IMR-90 (cell line): ENCODE results near the gene ZNF586. TPM values are rescaled to one million over a fixed set of nuclear protein-coding genes. Genes with fewer than 3 reads are reported as not detected.

Experiments used
- ATAC-seq: fragments of 200-7000 bp; cut with Tn5 transposase; 2 replicates; pipeline ENCODE4 v1.9.1; 2020; ENCODE audit warnings: low read depth, mild to moderate bottlenecking, moderate library complexity
- BruUV-seq: library from RNA; stranded (reverse); fragments of 400-500 nt; replicated peaks from 2 replicates; lab custom pipeline; 2021; lab: Mats Ljungman, UMichigan
- CTCF ChIA-PET: fragments of 300-600 bp; formaldehyde crosslinking; extraction: SDS; loops from one replicate; lab custom pipeline; 2021; ENCODE audit warnings: antibody characterized with exemption; lab: Yijun Ruan, JAX
- POLR2A ChIA-PET: fragments of 300-600 bp; sonication (Branson Sonifier 250); formaldehyde crosslinking; loops from one replicate; lab custom pipeline; 2022; ENCODE audit warnings: antibody characterized with exemption; ENCODE audit not compliant: unreplicated experiment; lab: Charles Lee
- DNase-seq: peaks from one replicate; pipeline ENCODE4 v3.0.0; 2013
- H2AFZ ChIP-seq: replicated peaks from 2 replicates; pipeline ENCODE3; 2013; ENCODE audit warnings: low read length, mild to moderate bottlenecking; ENCODE audit not compliant: poor library complexity
- H2AK5ac ChIP-seq: 2 replicates; pipeline ENCODE4 v1.6.1; 2013; ENCODE audit warnings: low read depth, low read length, inconsistent platforms
- H2AK9ac ChIP-seq: replicated peaks from 2 replicates; pipeline ENCODE3; 2013; ENCODE audit warnings: mild to moderate bottlenecking, low read depth, low read length, moderate library complexity; ENCODE audit not compliant: poor library complexity
- H2BK120ac ChIP-seq: 2 replicates; pipeline ENCODE4 v1.6.1; 2013; ENCODE audit warnings: low read depth, low read length, inconsistent platforms
- H2BK15ac ChIP-seq: 3 replicates; pipeline ENCODE4 v1.6.1; 2013; ENCODE audit warnings: low read depth, low read length, inconsistent platforms
- H2BK20ac ChIP-seq: 2 replicates; pipeline ENCODE4 v1.6.1; 2013; ENCODE audit warnings: low read depth, mild to moderate bottlenecking, inconsistent platforms, low read length, moderate library complexity
- H2BK5ac ChIP-seq: 2 replicates; pipeline ENCODE4 v1.6.1; 2013; ENCODE audit warnings: mild to moderate bottlenecking, low read depth, low read length, inconsistent platforms; ENCODE audit not compliant: poor library complexity, severe bottlenecking
- H3K14ac ChIP-seq: replicated peaks from 2 replicates; pipeline ENCODE4 v1.6.1; 2013; ENCODE audit warnings: low read depth, low read length, inconsistent platforms
- H3K18ac ChIP-seq: 2 replicates; pipeline ENCODE4 v1.6.1; 2013; ENCODE audit warnings: low read depth, low read length, control low read depth
- H3K23ac ChIP-seq: 2 replicates; pipeline ENCODE4 v1.6.1; 2013; ENCODE audit warnings: low read depth, low read length, inconsistent platforms
- H3K27ac ChIP-seq: 2 replicates; pipeline ENCODE4 v1.5.1; 2013; ENCODE audit warnings: mild to moderate bottlenecking, control low read depth, low read length; ENCODE audit not compliant: insufficient read depth
- H3K27me3 ChIP-seq: 2 replicates; pipeline ENCODE4 v1.6.1; 2013; ENCODE audit warnings: low read length; ENCODE audit not compliant: control insufficient read depth, insufficient read depth
- H3K36me3 ChIP-seq: 2 replicates; pipeline ENCODE4 v1.6.1; 2013; ENCODE audit warnings: low read length, mixed read lengths; ENCODE audit not compliant: control insufficient read depth, insufficient read depth
- H3K4ac ChIP-seq: 2 replicates; pipeline ENCODE4 v1.6.1; 2013; ENCODE audit warnings: low read depth, low read length, inconsistent platforms
- H3K4me1 ChIP-seq: 2 replicates; pipeline ENCODE4 v1.6.1; 2013; ENCODE audit warnings: low read length, mixed read lengths; ENCODE audit not compliant: control insufficient read depth, insufficient read depth
- H3K4me2 ChIP-seq: 2 replicates; pipeline ENCODE4 v1.6.1; 2013; ENCODE audit warnings: low read depth, mild to moderate bottlenecking, control low read depth, low read length, moderate library complexity
- H3K4me3 ChIP-seq: 2 replicates; pipeline ENCODE4 v1.5.1; 2013; ENCODE audit warnings: low read depth, mild to moderate bottlenecking, control low read depth, low read length, moderate library complexity; ENCODE audit not compliant: insufficient read depth
- H3K56ac ChIP-seq: 2 replicates; pipeline ENCODE4 v1.6.1; 2013; ENCODE audit warnings: low read length, inconsistent platforms; ENCODE audit not compliant: insufficient read depth; ENCODE audit errors: extremely low read depth
- H3K79me1 ChIP-seq, 2 experiments: 2 replicates each; pipeline ENCODE4 v1.6.1; 2013; ENCODE audit warnings: low read length in 2 of 2, inconsistent platforms in 1 of 2, low read depth in 1 of 2
- H3K9ac ChIP-seq: 2 replicates; pipeline ENCODE4 v1.6.1; 2013; ENCODE audit warnings: low read depth, low read length, control low read depth
- H3K9me1 ChIP-seq: 2 replicates; pipeline ENCODE4 v1.6.1; 2013; ENCODE audit warnings: low read length, inconsistent platforms; ENCODE audit not compliant: insufficient read depth
- H3K9me3 ChIP-seq: 2 replicates; pipeline ENCODE4 v1.6.1; 2013; ENCODE audit warnings: low read length; ENCODE audit not compliant: control insufficient read depth, insufficient read depth
- H4K20me1 ChIP-seq: 2 replicates; pipeline ENCODE4 v1.6.1; 2013; ENCODE audit warnings: low read length, inconsistent platforms; ENCODE audit not compliant: insufficient read depth
- H4K5ac ChIP-seq: 2 replicates; pipeline ENCODE4 v1.6.1; 2013; ENCODE audit warnings: mild to moderate bottlenecking, low read depth, low read length, control low read depth
- H4K8ac ChIP-seq, 2 experiments: 2 replicates each; pipeline ENCODE4 v1.6.1; 2013; ENCODE audit warnings: low read depth in 2 of 2, low read length in 2 of 2, control low read depth in 1 of 2, inconsistent platforms in 1 of 2
- H4K91ac ChIP-seq: 2 replicates; pipeline ENCODE4 v1.6.1; 2013; ENCODE audit warnings: low read depth, low read length, inconsistent platforms; ENCODE audit not compliant: insufficient read depth
- BHLHE40 ChIP-seq: fragments of 150-350 bp; IDR thresholded peaks from 2 replicates; pipeline ENCODE4 v1.6.1; 2016; ENCODE audit warnings: mild to moderate bottlenecking, low read depth, low read length
- CEBPB ChIP-seq: IDR thresholded peaks from 2 replicates; pipeline ENCODE4 v1.6.1; 2012; ENCODE audit warnings: low read depth, low read length, improper control_type of control experiment
- CHD1 ChIP-seq: IDR thresholded peaks from 2 replicates; pipeline ENCODE4 v1.6.1; 2012; ENCODE audit warnings: low read depth, low read length, improper control_type of control experiment
- CTCF ChIP-seq: conservative IDR thresholded peaks from 2 replicates; pipeline ENCODE4 v1.5.1; 2012; ENCODE audit warnings: mild to moderate bottlenecking, low read depth, low read length, improper control_type of control experiment
- ELK1 ChIP-seq: fragments of 150-350 bp; IDR thresholded peaks from 2 replicates; pipeline ENCODE4 v1.6.1; 2016; ENCODE audit warnings: low read depth, mild to moderate bottlenecking, low read length, moderate library complexity, borderline replicate concordance
- FOS ChIP-seq: fragments of 150-350 bp; IDR thresholded peaks from 2 replicates; pipeline ENCODE4 v1.6.1; 2016; ENCODE audit warnings: low read depth, low read length
- MAFK ChIP-seq: IDR thresholded peaks from 2 replicates; pipeline ENCODE4 v1.6.1; 2012; ENCODE audit warnings: low read depth, low read length, improper control_type of control experiment
- MAZ ChIP-seq: IDR thresholded peaks from 2 replicates; pipeline ENCODE4 v1.6.1; 2012; ENCODE audit warnings: low read depth, mild to moderate bottlenecking, low read length, improper control_type of control experiment, moderate library complexity, borderline replicate concordance
- MXI1 ChIP-seq: IDR thresholded peaks from 2 replicates; pipeline ENCODE4 v1.6.1; 2012; ENCODE audit warnings: low read depth, mild to moderate bottlenecking, low read length, moderate library complexity, borderline replicate concordance
- NFE2L2 ChIP-seq: fragments of 150-350 bp; IDR thresholded peaks from 2 replicates; pipeline ENCODE4 v1.6.1; 2016; ENCODE audit warnings: low read depth, mild to moderate bottlenecking, low read length
- POLR2A ChIP-seq: IDR thresholded peaks from 2 replicates; pipeline ENCODE4 v1.6.1; 2012; ENCODE audit warnings: mild to moderate bottlenecking, low read depth, low read length
- RAD21 ChIP-seq: IDR thresholded peaks from 2 replicates; pipeline ENCODE4 v1.6.1; 2012; ENCODE audit warnings: low read length, improper control_type of control experiment
- RCOR1 ChIP-seq: IDR thresholded peaks from 2 replicates; pipeline ENCODE4 v1.6.1; 2012; ENCODE audit warnings: mild to moderate bottlenecking, low read length, improper control_type of control experiment; ENCODE audit not compliant: insufficient replicate concordance
- RFX5 ChIP-seq: IDR thresholded peaks from 2 replicates; pipeline ENCODE4 v1.8.0; 2012; ENCODE audit warnings: low read depth, mild to moderate bottlenecking, low read length, moderate library complexity
- SMC3 ChIP-seq: fragments of 150-350 bp; IDR thresholded peaks from 2 replicates; pipeline ENCODE4 v1.6.1; 2016; ENCODE audit warnings: low read depth, mild to moderate bottlenecking, antibody characterized with exemption, low read length, moderate library complexity
- WGBS, 2 experiments: methylation state at CpG; one replicate each; pipeline versions ENCODE4 v1.1.5 to v1.1.7; 2013; ENCODE audit warnings: missing lambda C conversion rate in 2 of 2; ENCODE audit not compliant: insufficient read length in 1 of 2; ENCODE audit errors: extremely low coverage in 2 of 2; 5-methylcytosine and 5-hydroxymethylcytosine counted together
- dilution Hi-C: fragments of 300-500 bp; cut with HindIII; formaldehyde crosslinking; loops from one replicate; pipeline ENCODE4 v1.14.3; 2018; ENCODE audit warnings: low sequenced_read_pairs; ENCODE audit not compliant: unreplicated experiment
- in situ Hi-C: fragments of 300-500 bp; cut with MboI; formaldehyde crosslinking; loops from 3 replicates; pipeline ENCODE4 v1.14.3; 2019; ENCODE audit warnings: low sequenced_read_pairs, inconsistent platforms, mixed read lengths
- intact Hi-C: fragments of 100-400 bp; cut with micrococcal nuclease; formaldehyde crosslinking; loops from 2 replicates; pipeline ENCODE4 v1.10.0; 2022
- polyA plus RNA-seq, 3 experiments: library from polyadenylated mRNA; depleted of rRNA; stranded (reverse); fragments of >200 nt; gene quantifications; 2 replicates each; pipeline ENCODE4 v1.2.3, GENCODE V29; 2012; ENCODE audit warnings: low replicate concordance in 1 of 3
- total RNA-seq: library from RNA; depleted of rRNA; stranded (reverse); fragments of >200 nt; gene quantifications from 2 replicates; pipeline ENCODE4 v1.2.3, GENCODE V29; 2012
- TF ChIP-seq, protein P1 (sequence below): fragments of 150-350 bp; IDR thresholded peaks from 2 replicates; pipeline ENCODE4 v1.6.1; 2017; ENCODE audit warnings: mild to moderate bottlenecking, antibody characterized with exemption, low read length, low read depth

Gene ZNF586
- total and polyA plus RNA-seq, 2 of the 4 experiments (the other 2 are of a cell fraction): 5.6 to 18.6 TPM

DNA sequence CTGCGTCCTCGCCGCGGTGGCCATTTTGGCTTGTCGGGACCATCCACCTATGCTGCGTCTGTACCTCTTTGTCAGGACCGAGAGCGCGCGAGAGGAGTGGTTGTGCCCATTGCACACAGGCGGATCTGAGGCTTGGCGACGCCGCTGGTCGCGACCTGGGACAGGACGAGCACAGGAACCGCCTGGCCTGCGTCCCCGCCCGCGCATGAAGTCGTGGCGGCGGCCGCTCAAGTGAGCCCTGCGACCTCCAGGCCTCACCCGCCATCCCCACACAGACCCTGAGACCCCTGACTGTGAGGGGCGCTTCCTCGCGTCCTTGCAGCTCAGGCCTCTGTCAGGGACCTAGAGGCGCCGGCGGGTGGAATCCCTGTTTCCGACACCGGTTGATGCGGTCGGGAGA lies 16.8 kb downstream of the ZNF586 start:
- ATAC-seq (no peak), DNase-seq (no peak)
- no peaks in the 10 kb centered on the region for H3K4me1 ChIP-seq
- H3K79me1 ChIP-seq: peaks cover 23 to 46% of the 10 kb centered on the region in 2 experiments
- H3K56ac ChIP-seq: no peak overlapping the region
- H4K20me1 ChIP-seq: no peaks in the 10 kb centered on the region; the same call in 1 of the 2 replicates
- H3K14ac ChIP-seq: no peak overlapping the region
- no peak overlapping the region for H3K4ac ChIP-seq
- no peak overlapping the region for H3K27ac ChIP-seq
- no peak overlapping the region for H2BK15ac ChIP-seq
- no peak overlapping the region for H2BK5ac ChIP-seq
- H4K5ac ChIP-seq: no peak overlapping the region
- in situ Hi-C loops (no loop called here), dilution Hi-C loops (no loop called here), intact Hi-C loops (no loop called here)
- H3K9me3 ChIP-seq: peaks cover 23% of the 10 kb centered on the region
- BruUV-seq: no TSS peak
- H3K4me3 ChIP-seq: no peak overlapping the region
- no peak overlapping the region for H3K4me2 ChIP-seq
- no peak overlapping the region for H4K8ac ChIP-seq
- H2AFZ ChIP-seq: no peak overlapping the region
- no peak overlapping the region for H3K18ac ChIP-seq
- TF ChIP-seq, protein P1, sequence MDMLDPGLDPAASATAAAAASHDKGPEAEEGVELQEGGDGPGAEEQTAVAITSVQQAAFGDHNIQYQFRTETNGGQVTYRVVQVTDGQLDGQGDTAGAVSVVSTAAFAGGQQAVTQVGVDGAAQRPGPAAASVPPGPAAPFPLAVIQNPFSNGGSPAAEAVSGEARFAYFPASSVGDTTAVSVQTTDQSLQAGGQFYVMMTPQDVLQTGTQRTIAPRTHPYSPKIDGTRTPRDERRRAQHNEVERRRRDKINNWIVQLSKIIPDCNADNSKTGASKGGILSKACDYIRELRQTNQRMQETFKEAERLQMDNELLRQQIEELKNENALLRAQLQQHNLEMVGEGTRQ: no peak
- TF ChIP-seq RAD21 (no peak), BHLHE40 (no peak), CEBPB (no peak), CTCF (no peak), MAZ (no peak), POLR2A (no peak), ELK1 (no peak), RCOR1 (no peak), MXI1 (no peak), MAFK (no peak), NFE2L2 (no peak), CHD1 (no peak), RFX5 (no peak), FOS (no peak), SMC3 (no peak)
- H2AK9ac ChIP-seq: no peak overlapping the region
- no peaks in the 10 kb centered on the region for H3K27me3 ChIP-seq
- no peak overlapping the region for H3K23ac ChIP-seq
- ChIA-PET POLR2A (no interaction called here), CTCF (no interaction called here)
- H4K91ac ChIP-seq: no peak overlapping the region
- H2AK5ac ChIP-seq: no peak overlapping the region
- H3K36me3 ChIP-seq: peaks cover 26% of the 10 kb centered on the region
- no peaks in the 10 kb centered on the region for H3K9me1 ChIP-seq
- H2BK120ac ChIP-seq: no peak overlapping the region
- 98% methylated on average over 21 of the region's 38 CpGs; no CpG with 5 or more reads in 1 of the 2 experiments for WGBS, 2 experiments
- no peak overlapping the region for H3K9ac ChIP-seq
- no peak overlapping the region for H2BK20ac ChIP-seq
